Mucosa of stomach (tissue), 1 donor: ENCODE measurements around the gene ACTG1.

Source experiments
- H3K27me3 ChIP-seq: one replicate; pipeline ENCODE4 v1.7.0; 2013; ENCODE audit warnings: mild to moderate bottlenecking, low read length; ENCODE audit not compliant: control insufficient read depth, insufficient read depth
- H3K36me3 ChIP-seq: one replicate; pipeline ENCODE4 v1.7.0; 2013; ENCODE audit warnings: low read length; ENCODE audit not compliant: control insufficient read depth, insufficient read depth
- H3K4me1 ChIP-seq: one replicate; pipeline ENCODE4 v1.7.0; 2013; ENCODE audit warnings: mild to moderate bottlenecking, low read length; ENCODE audit not compliant: control insufficient read depth, insufficient read depth
- H3K4me3 ChIP-seq: one replicate; pipeline ENCODE4 v1.7.0; 2013; ENCODE audit warnings: low read length
- H3K9ac ChIP-seq: one replicate; pipeline ENCODE4 v1.7.0; 2013; ENCODE audit warnings: mild to moderate bottlenecking, low read length, moderate library complexity
- H3K9me3 ChIP-seq: one replicate; pipeline ENCODE4 v1.7.0; 2013; ENCODE audit warnings: mild to moderate bottlenecking, low read length, moderate library complexity; ENCODE audit not compliant: control insufficient read depth
- donor health status: Pancreatic carcinoma.

Gene ACTG1

GRCh38 chr17:81465910-81466309 lies 46.7 kb downstream of the ACTG1 start:
- no peak overlapping the region for H3K4me3 ChIP-seq
- peaks cover 11% of the 10 kb centered on the region for H3K4me1 ChIP-seq
- no peak overlapping the region for H3K9ac ChIP-seq
- no peaks in the 10 kb centered on the region for H3K36me3 ChIP-seq
- H3K9me3 ChIP-seq: no peaks in the 10 kb centered on the region
- peaks cover 4% of the 10 kb centered on the region for H3K27me3 ChIP-seq

- Histone ChIP-seq H3K36me3 (no peaks in the 10 kb centered on the region), H3K4me3 (no peak overlapping the region), H3K9ac (no peak overlapping the region), H3K27me3 (peaks cover 4% of the 10 kb centered on the region), H3K4me1 (peaks cover 17% of the 10 kb centered on the region), H3K9me3 (no peaks in the 10 kb centered on the region)
These were observed 48.0 kb downstream of the ACTG1 start for GRCh38 chr17:81464586-81464985.

GRCh38 chr17:81463506-81463905 lies 49.1 kb downstream of the ACTG1 start:
- Histone ChIP-seq H3K27me3 (no peaks in the 10 kb centered on the region), H3K4me1 (peaks cover 12% of the 10 kb centered on the region), H3K9ac (no peak overlapping the region), H3K4me3 (no peak overlapping the region), H3K36me3 (no peaks in the 10 kb centered on the region), H3K9me3 (no peaks in the 10 kb centered on the region)

GRCh38 chr17:81462506-81463125 lies 50.0 kb downstream of the ACTG1 start:
- Histone ChIP-seq H3K4me1 (peaks cover 10% of the 10 kb centered on the region), H3K36me3 (no peaks in the 10 kb centered on the region), H3K9me3 (no peaks in the 10 kb centered on the region), H3K27me3 (no peaks in the 10 kb centered on the region), H3K4me3 (no peak overlapping the region), H3K9ac (no peak overlapping the region)

GRCh38 chr17:81461607-81462500 lies 50.7 kb downstream of the ACTG1 start:
- Histone ChIP-seq H3K9me3 (no peaks in the 10 kb centered on the region), H3K27me3 (no peaks in the 10 kb centered on the region), H3K36me3 (no peaks in the 10 kb centered on the region), H3K4me1 (peaks cover 10% of the 10 kb centered on the region), H3K4me3 (no peak overlapping the region), H3K9ac (no peak overlapping the region)

GRCh38 chr17:81460856-81461460 lies 51.6 kb downstream of the ACTG1 start:
- Histone ChIP-seq H3K4me1 (peaks cover 10% of the 10 kb centered on the region), H3K4me3 (no peak overlapping the region), H3K9me3 (no peaks in the 10 kb centered on the region), H3K27me3 (no peaks in the 10 kb centered on the region), H3K9ac (no peak overlapping the region), H3K36me3 (no peaks in the 10 kb centered on the region)
